Occipital lobe (tissue), 2 donors: Measurements from ENCODE around the gene UNC5C. TPM values are rescaled to one million over a fixed set of nuclear protein-coding genes. Genes with fewer than 3 reads are reported as not detected.
A peak's percentile ranks its signal among the peaks of the same experiment; 100 is the strongest.

ENCODE experiments used
- DNase-seq: peaks from one replicate; lab custom pipeline; 2025; lab: John Stamatoyannopoulos, UW
- total RNA-seq: library from RNA; depleted of rRNA; stranded (reverse); fragments of >200 nt; gene quantifications from one replicate; pipeline ENCODE4 v1.2.3, GENCODE V29; 2014

Gene UNC5C
- 23.7 TPM for total RNA-seq

DNA sequence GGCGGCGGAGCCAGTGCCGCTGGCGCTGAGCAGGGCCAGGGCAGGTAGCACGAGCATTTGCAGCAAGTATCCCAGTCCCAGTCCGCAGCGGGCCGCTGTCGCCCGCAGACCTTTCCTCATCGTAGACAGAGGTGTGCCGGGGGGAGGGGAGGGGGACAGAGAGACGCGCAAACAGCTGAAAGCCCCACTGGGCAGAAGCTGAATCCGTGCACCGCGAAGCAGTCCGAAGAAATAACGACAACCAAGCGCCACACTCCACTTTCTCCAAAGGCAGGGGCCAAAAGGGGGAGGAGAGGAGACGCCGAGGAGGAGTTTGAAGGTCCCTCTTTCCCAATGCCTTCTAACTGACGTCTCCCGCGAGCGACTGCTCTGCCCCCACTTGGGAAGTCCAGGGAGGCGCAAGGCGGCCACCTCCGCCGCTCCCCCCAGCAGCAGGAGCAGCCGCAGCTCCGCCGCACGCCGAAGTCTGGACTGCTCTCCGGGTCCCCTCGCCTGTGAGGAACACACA is at the start of gene UNC5C:
TSS of gene UNC5C (minus strand) at position 236 of the 508 bp plus-strand sequence.
- DNase-seq = peak; percentile 88

DNA sequence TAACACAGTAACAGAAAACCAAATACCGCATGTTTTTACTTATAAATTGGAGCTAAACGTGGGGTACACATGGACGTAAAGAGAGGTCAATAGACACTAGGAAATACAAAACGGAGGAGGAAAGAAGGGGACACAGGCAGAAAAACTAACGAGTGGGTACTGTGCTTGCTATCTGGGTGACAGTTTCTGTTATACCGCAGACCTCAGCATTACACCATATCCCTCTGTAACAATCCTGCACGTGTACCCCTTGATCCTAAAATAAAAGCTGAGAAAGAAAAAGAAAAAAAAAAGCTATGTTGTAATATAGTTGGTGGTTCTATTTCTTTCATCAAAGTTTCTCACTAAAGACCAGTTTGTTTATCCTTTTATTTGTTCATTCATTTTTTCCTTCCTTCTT is 47.9 kb upstream of the UNC5C start:
- DNase-seq = no peak

DNA sequence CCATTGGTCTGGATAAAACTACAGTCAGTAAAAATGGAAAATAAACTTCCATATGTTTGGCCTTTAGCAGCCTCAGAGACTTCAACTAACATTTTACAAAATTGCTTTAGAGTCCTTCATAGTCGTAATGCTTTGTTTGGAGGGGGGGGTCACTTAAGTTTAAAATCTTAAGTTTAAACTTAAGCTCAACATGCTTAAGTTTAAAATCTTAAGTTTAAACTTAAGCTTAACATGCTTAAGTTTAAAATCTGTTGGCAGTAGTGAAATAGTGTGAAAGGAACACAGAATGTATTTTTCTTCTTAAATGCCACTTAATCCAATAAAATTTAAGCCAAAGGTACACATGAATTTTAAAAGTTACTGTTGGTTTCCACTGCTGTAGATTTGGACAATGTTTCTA is 45.9 kb upstream of the UNC5C start:
- DNase-seq = no peak

DNA sequence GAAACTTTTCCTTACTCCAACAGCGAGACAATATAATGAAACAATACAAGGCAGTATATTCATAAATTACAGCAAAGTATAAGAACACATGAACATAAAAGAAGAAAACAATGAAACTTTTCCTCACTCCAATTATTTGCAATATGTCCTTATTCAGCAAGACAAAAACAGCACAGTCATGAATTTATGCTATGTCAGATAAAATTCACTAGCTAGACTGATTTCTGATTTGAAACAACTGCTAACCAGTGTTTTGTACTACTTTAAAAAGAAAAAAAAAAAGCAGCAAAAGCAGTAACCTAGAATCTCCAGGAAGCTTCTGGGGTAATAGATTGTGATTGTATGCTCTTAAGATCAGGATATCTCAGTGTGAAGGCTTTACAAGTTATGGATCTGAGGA is 45.2 kb upstream of the UNC5C start:
- no peak for DNase-seq

DNA sequence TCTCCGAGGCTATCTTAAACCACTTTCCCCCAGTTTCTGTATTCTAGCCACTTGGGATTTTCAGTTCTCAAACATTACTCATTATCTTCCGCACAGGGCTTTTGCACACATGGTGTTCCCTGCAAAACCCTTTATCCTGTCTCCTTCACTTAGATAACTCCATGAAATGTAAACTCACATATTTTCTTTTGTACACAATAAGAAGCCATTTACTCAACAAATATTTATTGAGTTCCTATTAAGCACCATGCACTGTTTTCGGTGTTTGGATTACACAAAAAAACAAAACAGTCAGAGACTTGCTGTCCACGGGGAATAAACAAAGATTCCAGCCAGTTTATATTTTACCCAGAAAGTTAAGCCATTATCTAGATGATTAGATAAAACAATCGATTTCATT is 42.5 kb upstream of the UNC5C start:
- no peak for DNase-seq

DNA sequence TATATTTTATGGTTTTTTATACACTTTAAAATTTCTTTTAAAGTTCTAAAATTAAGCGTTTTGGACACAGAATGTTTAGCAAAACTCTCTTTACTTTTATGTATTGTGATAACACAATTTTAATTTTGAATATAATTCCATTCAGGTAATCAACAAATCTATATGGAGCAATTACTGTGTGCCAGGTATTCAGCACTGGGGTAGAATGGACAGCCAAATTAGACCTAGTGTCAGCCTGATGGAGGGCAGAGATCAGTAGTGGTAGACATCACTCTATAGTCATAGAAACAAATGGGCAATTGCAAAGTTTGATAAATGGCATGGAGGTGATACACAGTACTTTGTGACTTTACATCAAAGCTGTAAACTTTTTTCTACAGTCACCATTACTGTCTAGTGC is 41.8 kb upstream of the UNC5C start:
- no peak for DNase-seq

DNA sequence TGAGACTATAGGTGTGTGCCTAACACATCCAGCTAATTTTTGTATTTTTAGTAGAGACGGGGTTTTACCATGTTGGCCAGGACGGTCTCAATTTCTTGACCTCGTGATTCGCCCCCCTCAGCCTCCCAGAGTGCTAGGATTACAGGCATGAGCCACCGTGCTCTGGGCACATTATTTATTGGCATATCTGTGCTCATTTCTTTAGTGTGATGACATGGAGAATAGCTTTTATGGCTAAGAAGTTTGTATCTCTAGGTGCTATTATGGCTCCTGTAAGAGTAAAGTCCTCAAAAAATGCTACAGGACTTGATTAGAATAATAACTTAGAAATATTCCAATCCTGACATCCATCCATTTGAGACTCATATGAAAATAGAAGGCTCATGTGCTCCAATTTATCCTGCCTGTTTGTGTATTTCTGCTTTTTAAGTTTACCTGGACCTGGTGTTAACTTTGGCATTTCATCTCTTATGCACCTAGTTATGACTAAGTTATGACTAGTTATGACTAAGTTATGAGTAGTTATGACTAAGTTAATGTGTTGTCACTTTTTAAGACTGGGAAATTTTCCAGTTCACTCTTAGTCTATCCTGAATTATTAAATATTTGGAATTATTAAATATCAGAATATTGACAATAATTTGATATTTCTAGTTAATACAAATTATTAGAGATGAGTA is 36.4 kb upstream of the UNC5C start:
- no peak for DNase-seq

DNA sequence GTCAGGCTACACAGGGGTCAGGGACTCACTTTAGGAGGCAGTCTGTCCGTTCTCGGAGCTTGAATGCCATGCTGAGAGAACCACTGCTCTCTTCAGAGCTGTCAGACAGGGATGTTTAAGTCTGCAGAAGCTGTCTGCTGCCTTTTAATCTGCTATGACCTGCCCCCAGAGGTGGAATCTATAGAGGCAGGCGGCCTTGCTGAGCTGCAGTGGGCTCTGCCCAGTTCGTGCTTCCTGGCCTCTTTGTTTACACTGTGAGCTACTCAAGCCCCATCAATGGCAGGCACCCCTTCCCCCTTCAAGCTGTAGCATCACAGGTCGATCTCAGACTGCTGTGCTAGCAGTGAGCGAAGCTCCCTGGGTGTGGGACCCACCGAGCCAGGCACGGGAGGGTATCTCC is 31.5 kb upstream of the UNC5C start:
- DNase-seq = no peak

DNA sequence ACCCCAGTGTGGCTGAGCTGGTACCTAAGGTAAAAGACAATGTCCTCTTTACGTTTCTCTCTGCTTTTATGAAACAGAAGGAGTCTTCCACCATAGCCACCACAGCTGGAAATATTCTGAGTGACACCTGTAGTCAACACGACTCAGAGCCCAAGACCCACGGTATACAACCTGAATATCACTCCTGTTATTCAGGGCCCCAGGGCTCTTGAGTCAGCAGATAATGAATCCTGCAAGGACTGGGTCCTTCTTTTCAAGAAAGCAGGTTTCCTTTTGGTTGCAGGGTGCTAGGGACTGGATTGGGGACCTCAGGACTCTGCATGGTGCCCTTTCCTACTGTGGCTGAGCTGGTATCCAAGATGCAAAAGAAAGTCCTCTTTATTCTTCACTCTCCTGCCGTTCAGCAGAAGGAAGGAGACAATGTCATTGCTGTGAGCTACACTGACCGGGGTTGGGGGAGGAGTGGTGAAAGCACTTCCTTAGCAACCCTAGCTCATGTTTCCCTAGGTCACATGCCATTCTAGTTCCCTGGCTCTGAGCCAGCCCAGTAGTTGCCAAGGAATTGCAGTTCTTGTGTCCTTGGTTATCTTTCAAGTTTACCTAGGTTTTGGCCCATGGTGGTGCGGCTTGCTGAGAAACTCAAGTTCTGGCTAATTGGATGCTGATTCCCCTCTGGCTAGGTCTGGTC is 23.7 kb upstream of the UNC5C start:
- no peak for DNase-seq

DNA sequence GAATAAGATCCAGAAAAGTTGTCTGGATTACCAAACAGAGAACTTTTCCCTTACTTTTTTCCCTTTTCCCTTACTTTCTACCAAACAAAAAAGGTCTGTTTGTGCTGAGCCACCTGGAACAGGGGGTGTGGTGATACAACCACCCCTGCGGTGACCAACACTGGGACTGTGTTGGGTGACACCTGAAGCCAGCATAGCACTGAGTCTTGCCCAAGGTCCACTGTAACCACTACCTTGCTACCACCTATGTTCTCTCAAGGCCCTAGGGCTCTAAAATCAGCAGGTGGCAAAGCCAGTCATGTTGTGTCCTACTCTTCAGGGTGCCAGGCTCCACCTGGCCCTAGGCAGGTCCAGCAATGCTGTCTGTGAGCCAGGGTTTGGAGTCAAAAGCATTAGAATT is 22.8 kb upstream of the UNC5C start:
- no peak for DNase-seq

DNA sequence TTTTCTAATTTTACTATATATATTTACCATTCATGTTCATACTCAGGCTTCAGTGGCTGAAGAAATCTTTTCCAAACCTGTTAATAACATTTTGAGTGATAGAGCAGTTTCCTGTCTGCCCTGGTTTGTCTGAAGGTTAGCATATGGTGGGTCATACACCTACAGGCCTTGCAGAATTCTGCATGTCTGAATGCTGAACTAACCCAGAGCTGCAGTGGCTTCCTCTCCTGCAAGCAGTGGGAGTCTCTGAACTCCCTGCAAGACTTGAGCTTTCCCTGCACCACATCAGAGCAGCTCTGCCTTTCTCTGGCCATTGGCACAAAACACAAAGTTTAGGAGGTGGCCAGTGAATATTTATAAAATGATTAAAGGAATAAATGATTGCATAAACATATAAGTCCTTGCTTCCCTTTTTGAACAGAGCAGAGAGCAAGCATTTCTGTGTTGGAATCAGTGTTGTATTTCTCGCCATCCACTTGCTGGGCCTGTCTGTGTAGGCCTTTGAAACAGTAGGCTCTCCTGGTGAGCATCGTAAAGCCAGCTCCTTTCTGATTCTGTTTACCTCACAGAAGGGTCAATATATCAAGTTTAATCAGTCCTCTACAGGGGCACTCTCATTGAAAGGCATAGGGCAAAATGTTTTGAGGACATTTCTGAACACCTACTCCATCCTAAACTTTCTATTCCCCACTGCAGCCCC is 15.0 kb upstream of the UNC5C start:
- no peak for DNase-seq

DNA sequence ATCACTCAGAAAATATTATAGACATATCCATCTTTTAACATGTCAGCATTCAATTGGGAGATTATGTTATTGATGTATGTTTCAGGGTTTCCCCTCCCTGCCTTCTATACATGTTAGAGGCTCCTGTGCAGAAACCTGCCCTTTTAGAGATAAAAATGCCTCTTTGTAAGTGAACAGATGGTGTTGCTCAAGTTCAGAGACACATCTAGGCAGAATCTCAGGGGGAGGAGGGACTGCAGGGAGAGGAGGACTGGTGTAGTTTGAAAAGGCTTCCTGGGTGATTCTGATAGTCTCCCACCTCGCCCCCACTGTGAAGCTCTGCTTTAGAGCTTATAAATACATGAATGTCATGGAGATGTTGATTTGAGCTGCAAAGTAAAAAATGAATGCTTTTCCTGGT is 12.0 kb upstream of the UNC5C start:
- DNase-seq = no peak

DNA sequence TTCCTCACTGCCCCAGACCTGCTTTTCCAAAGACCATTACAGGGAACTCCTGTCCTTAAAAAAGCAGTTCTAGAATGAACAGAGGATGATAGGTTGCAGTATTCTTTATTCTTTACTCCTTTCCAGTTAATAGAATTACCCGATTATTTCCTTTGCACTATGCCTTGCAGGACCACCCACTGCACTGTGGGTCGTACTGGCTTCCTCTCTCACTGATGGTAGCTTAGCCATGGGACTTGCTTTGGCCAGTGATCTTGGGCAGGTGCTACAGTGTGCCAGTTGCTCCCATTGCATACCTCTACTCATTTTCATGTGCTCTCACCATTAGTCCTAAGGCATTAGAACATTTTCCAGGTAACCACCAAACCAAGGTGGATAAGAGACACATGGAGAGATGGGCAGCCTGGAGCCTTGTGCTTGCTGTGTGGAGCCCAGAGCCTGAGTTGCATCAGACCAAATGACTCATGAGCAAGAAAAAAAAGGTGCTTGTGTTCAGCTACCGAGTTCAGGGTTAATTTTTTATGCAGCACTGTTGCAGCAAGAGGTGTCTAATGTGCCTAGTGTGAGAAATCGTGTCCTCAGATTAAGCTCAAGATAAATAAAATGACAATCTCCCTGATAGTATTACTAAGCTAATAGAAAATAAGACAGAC is 7.6 kb upstream of the UNC5C start:
- DNase-seq = no peak

DNA sequence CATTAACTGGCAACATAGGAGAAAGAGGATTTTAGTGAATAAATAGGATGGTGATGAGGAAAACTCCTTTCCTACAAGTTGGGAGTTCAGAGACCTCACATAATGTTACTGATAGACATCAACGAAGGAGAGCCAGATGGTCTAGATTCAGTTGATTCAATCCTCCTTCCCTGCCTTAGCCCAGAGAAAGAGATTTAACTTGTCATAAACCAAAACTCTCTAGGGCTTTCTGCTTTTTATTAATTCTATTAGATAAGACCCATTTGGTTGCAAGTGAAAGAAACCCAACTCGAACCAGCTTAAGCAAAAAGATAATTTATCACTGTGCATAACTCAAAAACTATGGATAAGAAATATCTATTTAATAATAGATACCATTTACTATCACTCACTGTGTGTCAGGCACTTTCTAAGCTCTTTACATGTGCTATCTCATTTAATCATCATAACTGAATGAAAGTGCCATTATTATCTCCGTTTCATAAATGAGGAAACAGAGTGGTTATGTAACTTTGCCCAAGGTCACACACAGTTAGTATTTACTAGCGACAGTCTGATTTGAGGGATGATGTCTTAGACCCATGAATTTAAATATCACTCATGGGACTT is 4.3 kb upstream of the UNC5C start:
- DNase-seq = no peak

DNA sequence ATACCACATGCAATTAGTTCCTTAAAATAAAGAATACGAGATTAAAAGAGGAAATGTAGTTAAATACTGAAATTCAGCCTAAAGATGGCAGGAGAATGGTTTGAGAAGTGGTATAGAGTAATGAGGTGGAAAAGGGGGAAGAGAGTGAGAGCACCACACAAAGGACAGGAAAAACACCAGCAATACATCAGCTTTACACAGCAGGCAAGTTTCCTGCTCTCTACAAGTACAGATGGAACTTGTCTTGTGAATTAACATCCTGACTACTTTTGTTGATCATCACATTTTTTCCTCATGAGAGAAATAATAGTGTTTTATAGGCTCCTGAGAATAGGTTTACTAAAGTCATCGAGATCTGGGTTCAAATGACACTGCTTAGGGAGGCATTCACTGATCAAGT is 2.9 kb upstream of the UNC5C start:
- DNase-seq = no peak

DNA sequence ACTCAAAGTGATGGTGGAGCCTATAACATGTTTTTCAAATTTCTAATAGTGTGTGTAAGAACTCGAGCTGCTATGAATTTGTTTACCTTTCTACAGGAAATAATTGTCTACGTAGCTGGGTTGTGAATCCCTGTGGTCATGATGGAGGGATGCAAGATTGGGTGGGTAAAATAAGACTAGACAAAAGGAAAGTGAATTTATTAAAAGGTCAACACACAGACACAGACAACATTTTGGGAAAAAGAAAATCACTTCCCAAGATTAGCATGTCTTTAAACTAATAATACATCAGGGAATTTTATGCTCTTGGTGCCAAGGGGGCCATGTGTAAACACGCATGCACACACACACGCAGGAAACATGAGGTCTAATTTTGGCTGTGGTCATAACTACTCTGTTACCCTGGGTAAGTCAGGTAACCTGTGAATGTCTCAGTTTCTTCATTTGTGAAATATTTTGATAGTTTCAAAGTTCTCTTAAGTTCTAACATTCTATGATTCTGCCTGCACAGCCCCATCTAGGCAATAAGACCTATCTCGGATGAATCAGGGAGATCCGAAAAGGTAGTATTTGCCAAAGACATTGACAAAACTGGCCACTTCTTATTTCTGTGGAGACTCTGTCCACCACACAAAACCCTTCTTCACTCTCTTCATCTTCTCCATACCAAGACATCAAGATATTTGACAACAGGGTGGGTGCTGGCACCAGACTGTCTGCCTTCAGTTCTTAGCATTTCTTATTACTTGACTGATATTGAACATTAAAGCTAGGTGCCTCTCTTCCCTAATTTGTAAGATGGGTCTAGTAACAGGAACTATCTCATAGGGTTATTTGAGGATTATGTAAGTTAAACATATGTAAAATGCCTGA is 1.6 kb upstream of the UNC5C start:
- DNase-seq = no peak

DNA sequence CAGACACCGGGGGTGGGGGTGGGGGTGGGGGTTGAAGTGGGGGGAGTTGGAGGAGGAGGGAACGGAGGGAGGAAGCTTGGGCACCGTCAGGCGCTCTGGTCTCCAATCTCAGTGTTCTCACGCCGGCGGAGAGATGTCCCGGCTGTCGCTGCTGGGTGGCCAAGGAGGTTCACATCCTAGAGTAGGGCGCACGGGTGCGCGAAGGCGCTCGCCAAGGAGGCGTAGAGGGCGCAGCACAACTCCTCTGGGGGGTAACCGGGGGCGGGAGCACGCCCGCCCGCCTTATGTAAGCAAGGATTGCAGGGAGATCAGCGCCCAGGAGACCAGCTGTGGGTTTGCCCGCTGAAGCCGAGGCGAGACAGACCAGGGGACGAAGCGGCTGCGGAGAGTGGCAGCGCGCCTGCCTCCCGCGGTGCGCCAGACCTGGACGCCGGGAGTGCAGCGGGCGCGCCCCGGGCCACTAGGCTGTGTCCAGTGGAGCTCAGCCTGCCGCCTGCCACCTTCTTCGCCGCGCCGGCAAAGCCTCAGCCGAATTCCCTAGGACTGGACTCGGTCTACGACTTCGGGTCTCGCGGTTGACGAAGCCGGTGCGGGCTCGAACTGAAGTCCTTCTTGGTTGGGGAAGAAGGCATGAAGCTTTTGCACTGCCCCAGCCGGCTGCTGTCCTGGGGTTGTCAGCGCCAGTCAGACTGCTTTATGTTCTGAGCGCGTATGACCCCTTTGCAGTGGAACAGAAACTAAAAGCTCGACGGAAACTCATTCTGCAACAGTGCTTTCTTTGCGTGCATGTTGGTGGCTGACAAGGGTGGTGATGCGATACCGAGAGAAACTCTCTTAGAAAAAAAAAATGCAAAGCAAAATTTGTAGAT is 707 bp upstream of the UNC5C start:
- DNase-seq = peak; percentile 88

DNA sequence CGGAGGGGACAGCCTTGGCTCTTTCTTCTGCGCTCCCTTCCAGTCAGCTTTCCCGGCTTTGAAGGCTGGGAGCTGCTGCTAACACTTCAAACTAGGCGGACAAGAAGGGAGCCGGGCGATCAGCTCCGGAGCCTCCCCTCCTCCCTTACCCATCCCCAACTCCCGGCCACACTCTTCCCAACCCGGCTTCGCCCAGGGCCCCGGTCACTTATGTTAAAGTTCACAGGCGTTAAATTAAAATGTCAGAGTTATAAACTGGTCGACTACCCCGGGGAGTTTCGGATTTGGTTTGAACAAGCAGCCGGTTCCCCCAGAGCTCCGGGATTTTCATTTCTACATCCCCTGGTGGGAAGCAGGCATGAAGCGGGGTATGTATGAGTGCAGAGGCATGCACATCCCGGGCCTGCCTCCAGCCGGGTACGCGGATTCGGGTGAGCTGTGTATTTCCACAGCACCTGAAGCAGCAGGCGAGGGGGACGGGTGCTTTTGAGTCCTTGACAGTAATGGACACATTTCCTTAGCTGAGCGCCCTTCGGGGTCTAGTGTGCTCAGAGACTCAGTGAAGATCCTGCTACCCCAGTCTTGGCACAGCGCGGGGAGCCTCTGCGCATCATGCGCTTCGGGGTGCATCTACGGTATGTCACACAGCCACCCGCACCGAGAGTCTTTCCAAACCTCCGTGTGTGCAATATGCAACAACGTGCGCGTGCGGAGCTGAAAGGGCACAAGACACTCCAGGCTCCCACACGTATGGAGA is 880 bp downstream of the UNC5C start:
- peak; percentile 80 for DNase-seq
